Measurements from ENCODE around the gene ZNF516.

Gene ZNF516

GRCh38 chr18:76507830-76508385 is 12.9 kb upstream of the ZNF516 start:
- no peak for DNase-seq (ENCODE audit: low spot score)

- DNase-seq (ENCODE audit: low spot score) = no peak
These were observed 12.1 kb upstream of the ZNF516 start for GRCh38 chr18:76506974-76507764.

- no peak for DNase-seq (ENCODE audit: low spot score)
These were observed 11.4 kb upstream of the ZNF516 start for GRCh38 chr18:76506395-76506794.

GRCh38 chr18:76505614-76506013 is 10.6 kb upstream of the ZNF516 start:
- no peak for DNase-seq (ENCODE audit: low spot score)

GRCh38 chr18:76504749-76505148 is 9.7 kb upstream of the ZNF516 start:
- no peak for DNase-seq (ENCODE audit: low spot score)

GRCh38 chr18:76503649-76504386 is 8.8 kb upstream of the ZNF516 start:
- DNase-seq (ENCODE audit: low spot score) = no peak

GRCh38 chr18:76502551-76502950 is 7.5 kb upstream of the ZNF516 start:
- DNase-seq (ENCODE audit: low spot score) = no peak

- DNase-seq (ENCODE audit: low spot score) = no peak
These were observed 4.7 kb upstream of the ZNF516 start for GRCh38 chr18:76499637-76500340.

GRCh38 chr18:76499021-76499420 is 4.0 kb upstream of the ZNF516 start:
- no peak for DNase-seq (ENCODE audit: low spot score)

- no peak for DNase-seq (ENCODE audit: low spot score)
These were observed 3.0 kb upstream of the ZNF516 start for GRCh38 chr18:76498064-76498463.

GRCh38 chr18:76497021-76497420 is 2.0 kb upstream of the ZNF516 start:
- DNase-seq (ENCODE audit: low spot score) = no peak

GRCh38 chr18:76496194-76496890 is 1.3 kb upstream of the ZNF516 start:
- no peak for DNase-seq (ENCODE audit: low spot score)

- peak; percentile 43 for DNase-seq (ENCODE audit: low spot score)
These were observed 572 bp upstream of the ZNF516 start for GRCh38 chr18:76495435-76496193.

GRCh38 chr18:76494231-76495005 is 624 bp downstream of the ZNF516 start:
- peak; percentile 49 for DNase-seq (ENCODE audit: low spot score)

GRCh38 chr18:76493213-76494161 is 1.6 kb downstream of the ZNF516 start:
- DNase-seq (ENCODE audit: low spot score) = no peak

GRCh38 chr18:76492669-76493212 is 2.3 kb downstream of the ZNF516 start:
- peak; percentile 99 for DNase-seq (ENCODE audit: low spot score)

- DNase-seq (ENCODE audit: low spot score) = peak; percentile 49
These were observed 3.0 kb downstream of the ZNF516 start for GRCh38 chr18:76491776-76492668.

- peak; percentile 79 for DNase-seq (ENCODE audit: low spot score)
These were observed 3.6 kb downstream of the ZNF516 start for GRCh38 chr18:76491473-76491775.
